HepG2 (cell line): ENCODE data around the gene HYOU1. TPM values are rescaled to one million over a fixed set of nuclear protein-coding genes. Genes with fewer than 3 reads are reported as not detected.

Experiments
- AHDC1 ChIP-seq: sonication (generic); formaldehyde crosslinking; IDR thresholded peaks from 2 replicates; pipeline ENCODE4 v1.5.1; 2020; ENCODE audit warnings: mild to moderate bottlenecking, missing genetic modification reagents, borderline replicate concordance
- ASH2L ChIP-seq: fragments of 300-600, 200-600 bp; sonication (generic); IDR thresholded peaks from 2 replicates; pipeline ENCODE4 v1.7.0; 2017; ENCODE audit warnings: low read depth, mild to moderate bottlenecking, moderate library complexity, mixed read lengths, low read length; ENCODE audit not compliant: insufficient read length
- RFXAP ChIP-seq: sonication (generic); formaldehyde crosslinking; IDR thresholded peaks from 2 replicates; pipeline ENCODE4 v1.4.0; 2020; ENCODE audit warnings: missing genetic modification reagents, borderline replicate concordance
- TBX2 ChIP-seq: sonication (generic); formaldehyde crosslinking; IDR thresholded peaks from 2 replicates; pipeline ENCODE4 v1.5.0; 2020; ENCODE audit warnings: missing genetic modification reagents, mild to moderate bottlenecking, borderline replicate concordance
- TERF1 ChIP-seq: sonication (generic); formaldehyde crosslinking; IDR thresholded peaks from 2 replicates; pipeline ENCODE4 v1.8.0; 2022; ENCODE audit warnings: mild to moderate bottlenecking, missing genetic modification reagents, moderate library complexity
- ZNF275 ChIP-seq: sonication (generic); formaldehyde crosslinking; IDR thresholded peaks from 2 replicates; pipeline ENCODE4 v1.8.0; 2022; ENCODE audit warnings: missing genetic modification reagents, mild to moderate bottlenecking, inconsistent platforms, borderline replicate concordance
- ZNF383 ChIP-seq: sonication (generic); formaldehyde crosslinking; IDR thresholded peaks from 2 replicates; pipeline ENCODE4 v1.4.0; 2020; ENCODE audit warnings: missing genetic modification reagents, mild to moderate bottlenecking, borderline replicate concordance
- polyA plus RNA-seq, 8 experiments: library from polyadenylated mRNA; depleted of rRNA in 3 of 8; stranded (reverse) in 7 of 8; unstranded in 1 of 8; fragments of >200 nt; fragmentation: Illumina TruSeq in 4 of 8; extraction: Trizol in 4 of 8; gene quantifications; 2 replicates each; pipeline versions ENCODE4 v1.2.1 to v1.2.3, GENCODE V29; 2011 to 2016; ENCODE audit warnings: low read depth in 4 of 8, missing spikeins in 1 of 8, mixed read lengths in 1 of 8; ENCODE audit not compliant: insufficient read depth in 1 of 8
- total RNA-seq, 5 experiments: library from RNA; depleted of rRNA; stranded (reverse); fragments of >200 nt; fragmentation: Illumina TruSeq; extraction: Trizol; gene quantifications; 2 replicates each; pipeline ENCODE4 v1.2.3, GENCODE V29; 2016; ENCODE audit warnings: low read depth in 1 of 5

The HYOU1 gene
- total and polyA plus RNA-seq, 2 of the 13 experiments (the other 11 are each of a cell fraction or from before 2014, with no cell fraction given) = 127 to 155 TPM

- TF ChIP-seq AHDC1 (CRISPR knock-in tag) = 0 out of 2 replicates have a peak, but pooled peaks have one; percentile 19
- TF ChIP-seq RFXAP (CRISPR knock-in tag) = no peak
- TF ChIP-seq ASH2L = peak; percentile 18
- peak; percentile 3; the same call in 1 of the 2 replicates for TF ChIP-seq TBX2 (CRISPR knock-in tag)
- TF ChIP-seq ZNF383 (CRISPR knock-in tag) = 0 out of 2 replicates have a peak, but pooled peaks have one; percentile 58
- TF ChIP-seq TERF1 (CRISPR knock-in tag) = 0 out of 2 replicates have a peak, but pooled peaks have one; percentile 51
- TF ChIP-seq ZNF275 = 0 out of 2 replicates have a peak, but pooled peaks have one; percentile 33
Observed at GRCh38 chr11:118998388-118998717, 58.7 kb downstream of the HYOU1 start (continued).
